Endothelial cell (in vitro differentiated cells): Measurements from ENCODE around the gene TMEM82. TPM values are rescaled to one million over a fixed set of nuclear protein-coding genes. Genes with fewer than 3 reads are reported as not detected.

Experiments used
- DNase-seq: peaks from one replicate; pipeline ENCODE4 v3.0.0; 2021; ENCODE audit warnings: low spot score
- H3K27ac Mint-ChIP-seq: one replicate; pipeline ENCODE4 v1.8.0; 2021; ENCODE audit warnings: mixed read lengths, inconsistent platforms; ENCODE audit not compliant: unreplicated experiment
- H3K27me3 Mint-ChIP-seq: one replicate; pipeline ENCODE4 v1.8.0; 2021; ENCODE audit warnings: mild to moderate bottlenecking, moderate library complexity, mixed read lengths, inconsistent platforms; ENCODE audit not compliant: unreplicated experiment
- H3K36me3 Mint-ChIP-seq: one replicate; pipeline ENCODE4 v1.8.0; 2021; ENCODE audit warnings: mild to moderate bottlenecking, low read depth, mixed read lengths, inconsistent platforms; ENCODE audit not compliant: unreplicated experiment
- H3K4me1 Mint-ChIP-seq: one replicate; pipeline ENCODE4 v1.8.0; 2021; ENCODE audit warnings: mild to moderate bottlenecking, mixed read lengths, inconsistent platforms; ENCODE audit not compliant: unreplicated experiment
- H3K4me3 Mint-ChIP-seq: one replicate; pipeline ENCODE4 v1.8.0; 2021; ENCODE audit warnings: mild to moderate bottlenecking, mixed read lengths, inconsistent platforms; ENCODE audit not compliant: unreplicated experiment
- H3K9me3 Mint-ChIP-seq: one replicate; pipeline ENCODE4 v1.8.0; 2021; ENCODE audit warnings: mixed read lengths, inconsistent platforms; ENCODE audit not compliant: unreplicated experiment
- total RNA-seq: library from RNA; stranded (reverse); fragmentation: NEBNext Ultra II Directional; extraction: Animal tissue kit (Norgen Biotek cat#: 25700); gene quantifications from one replicate; pipeline ENCODE4 v1.2.1, GENCODE V29; 2021; ENCODE audit not compliant: unreplicated experiment
- TF ChIP-seq, protein P1 (sequence below): fragments of 200-600 bp; sonication (generic); IDR thresholded peaks from one replicate; pipeline ENCODE4 v1.5.0; 2021; ENCODE audit warnings: antibody characterized with exemption; ENCODE audit not compliant: unreplicated experiment

The TMEM82 gene
- total RNA-seq, 1 donor from 2014 or later, result not detected

DNA sequence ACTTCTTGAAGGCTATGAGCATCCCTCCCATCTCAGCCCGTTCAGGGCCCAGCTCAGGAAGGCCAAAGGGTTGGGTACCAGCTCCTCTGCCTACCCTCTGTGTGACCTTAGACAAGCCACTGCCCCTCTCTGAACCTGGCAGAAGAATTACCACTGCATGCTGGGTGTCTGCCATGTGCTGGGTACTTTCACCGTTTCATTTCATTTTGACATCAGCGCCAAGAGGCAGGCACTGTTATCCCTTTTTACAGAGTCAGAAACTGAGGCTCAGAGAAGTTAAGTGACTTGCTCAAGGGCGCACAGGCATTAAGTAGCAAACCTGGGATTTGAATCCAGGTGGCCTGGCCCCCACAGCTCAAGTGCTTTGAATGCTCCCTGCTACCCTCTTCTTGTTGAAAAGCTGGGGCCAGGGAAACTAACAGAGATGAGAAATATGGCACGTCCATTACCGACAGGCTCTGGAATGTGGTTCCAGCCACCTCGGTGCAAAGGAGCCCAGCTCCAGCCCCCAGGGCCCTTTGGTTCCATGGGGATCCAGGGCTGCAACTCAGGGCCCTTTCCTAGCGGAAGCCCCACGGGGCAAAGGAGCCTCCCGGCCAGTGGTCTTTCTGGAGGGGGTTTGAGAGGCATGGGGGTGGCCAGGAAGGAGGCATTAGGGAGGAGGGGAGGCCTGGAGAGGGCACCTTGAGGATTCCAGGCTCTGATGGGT, 6.5 kb downstream of the TMEM82 start:
- peaks cover 8% of the 10 kb centered on the region for H3K4me1 Mint-ChIP-seq
- no peak overlapping the region for H3K27ac Mint-ChIP-seq

GRCh38 chr1:15749399-15750291, 7.3 kb downstream of the TMEM82 start:
- Mint-ChIP-seq H3K36me3 (no peaks in the 10 kb centered on the region), H3K9me3 (no peaks in the 10 kb centered on the region), H3K27me3 (peaks cover 13% of the 10 kb centered on the region), H3K4me3 (no peak overlapping the region), H3K27ac (no peak overlapping the region), H3K4me1 (peaks cover 8% of the 10 kb centered on the region)
- DNase-seq, result no peak
- TF ChIP-seq, protein P1, sequence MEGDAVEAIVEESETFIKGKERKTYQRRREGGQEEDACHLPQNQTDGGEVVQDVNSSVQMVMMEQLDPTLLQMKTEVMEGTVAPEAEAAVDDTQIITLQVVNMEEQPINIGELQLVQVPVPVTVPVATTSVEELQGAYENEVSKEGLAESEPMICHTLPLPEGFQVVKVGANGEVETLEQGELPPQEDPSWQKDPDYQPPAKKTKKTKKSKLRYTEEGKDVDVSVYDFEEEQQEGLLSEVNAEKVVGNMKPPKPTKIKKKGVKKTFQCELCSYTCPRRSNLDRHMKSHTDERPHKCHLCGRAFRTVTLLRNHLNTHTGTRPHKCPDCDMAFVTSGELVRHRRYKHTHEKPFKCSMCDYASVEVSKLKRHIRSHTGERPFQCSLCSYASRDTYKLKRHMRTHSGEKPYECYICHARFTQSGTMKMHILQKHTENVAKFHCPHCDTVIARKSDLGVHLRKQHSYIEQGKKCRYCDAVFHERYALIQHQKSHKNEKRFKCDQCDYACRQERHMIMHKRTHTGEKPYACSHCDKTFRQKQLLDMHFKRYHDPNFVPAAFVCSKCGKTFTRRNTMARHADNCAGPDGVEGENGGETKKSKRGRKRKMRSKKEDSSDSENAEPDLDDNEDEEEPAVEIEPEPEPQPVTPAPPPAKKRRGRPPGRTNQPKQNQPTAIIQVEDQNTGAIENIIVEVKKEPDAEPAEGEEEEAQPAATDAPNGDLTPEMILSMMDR, result no peak

More for the DNA sequence above, 6.5 kb downstream of the TMEM82 start:
- no peaks in the 10 kb centered on the region for H3K9me3 Mint-ChIP-seq
- peaks cover 13% of the 10 kb centered on the region for H3K27me3 Mint-ChIP-seq
- H3K36me3 Mint-ChIP-seq, result no peaks in the 10 kb centered on the region
- DNase-seq, result no peak
- TF ChIP-seq, protein P1, result no peak
- H3K4me3 Mint-ChIP-seq, result no peak overlapping the region

- DNase-seq, result no peak
- Mint-ChIP-seq H3K36me3 (peaks cover 5% of the 10 kb centered on the region), H3K4me3 (no peak overlapping the region), H3K9me3 (no peaks in the 10 kb centered on the region), H3K27me3 (peaks cover 9% of the 10 kb centered on the region), H3K27ac (no peak overlapping the region), H3K4me1 (peaks cover 10% of the 10 kb centered on the region)
- TF ChIP-seq, protein P1, result no peak
Measured at GRCh38 chr1:15750924-15751323, 8.6 kb downstream of the TMEM82 start.

DNA sequence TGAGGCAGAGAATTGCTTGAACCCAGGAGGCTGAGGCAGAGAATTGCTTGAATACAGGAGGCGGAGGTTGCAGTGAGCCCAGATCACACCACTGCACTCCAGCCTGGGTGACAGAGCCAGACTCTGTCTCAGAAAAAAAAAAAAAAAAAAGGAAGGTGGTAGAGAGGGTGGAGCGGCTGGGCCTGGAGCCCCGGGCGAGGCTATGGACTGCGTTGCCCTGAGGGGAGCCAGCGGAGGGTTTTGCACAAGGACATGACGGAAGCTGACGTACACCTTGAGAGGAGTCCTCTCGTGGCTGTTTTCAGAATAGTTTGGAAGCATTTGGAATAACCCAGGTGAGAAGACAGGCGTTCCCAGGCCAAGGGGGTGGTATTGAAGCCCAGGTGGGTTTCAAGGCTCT, 9.4 kb downstream of the TMEM82 start:
- no peak for DNase-seq
- peaks cover 9% of the 10 kb centered on the region for H3K27me3 Mint-ChIP-seq
- no peak overlapping the region for H3K4me3 Mint-ChIP-seq
- TF ChIP-seq, protein P1, result no peak
- H3K4me1 Mint-ChIP-seq, result peaks cover 15% of the 10 kb centered on the region
- peaks cover 5% of the 10 kb centered on the region for H3K36me3 Mint-ChIP-seq
- H3K27ac Mint-ChIP-seq, result no peak overlapping the region
- H3K9me3 Mint-ChIP-seq, result no peaks in the 10 kb centered on the region
